Measurements from ENCODE around the gene BRIX1.

DNA sequence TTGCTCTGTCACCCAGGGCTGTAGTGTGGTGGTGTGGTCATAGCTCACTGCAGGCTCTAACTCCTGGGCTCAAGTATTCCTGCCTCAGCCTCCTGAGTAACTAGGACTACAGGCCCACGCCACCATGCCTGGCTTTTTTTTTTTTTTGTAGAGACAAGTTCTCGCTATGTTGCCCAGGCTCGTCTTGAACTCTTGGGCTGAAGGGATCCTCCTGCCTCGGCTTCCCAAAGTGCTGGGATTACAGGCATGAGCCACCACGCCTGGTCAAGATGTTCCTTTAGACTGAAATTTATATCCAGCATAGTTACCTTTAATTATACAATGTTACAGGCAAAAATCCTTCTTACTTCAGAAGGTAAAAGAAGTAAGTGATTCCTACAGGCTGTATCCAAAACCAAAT lies 12.3 kb downstream of the BRIX1 start:
- TF ChIP-seq, protein P1, sequence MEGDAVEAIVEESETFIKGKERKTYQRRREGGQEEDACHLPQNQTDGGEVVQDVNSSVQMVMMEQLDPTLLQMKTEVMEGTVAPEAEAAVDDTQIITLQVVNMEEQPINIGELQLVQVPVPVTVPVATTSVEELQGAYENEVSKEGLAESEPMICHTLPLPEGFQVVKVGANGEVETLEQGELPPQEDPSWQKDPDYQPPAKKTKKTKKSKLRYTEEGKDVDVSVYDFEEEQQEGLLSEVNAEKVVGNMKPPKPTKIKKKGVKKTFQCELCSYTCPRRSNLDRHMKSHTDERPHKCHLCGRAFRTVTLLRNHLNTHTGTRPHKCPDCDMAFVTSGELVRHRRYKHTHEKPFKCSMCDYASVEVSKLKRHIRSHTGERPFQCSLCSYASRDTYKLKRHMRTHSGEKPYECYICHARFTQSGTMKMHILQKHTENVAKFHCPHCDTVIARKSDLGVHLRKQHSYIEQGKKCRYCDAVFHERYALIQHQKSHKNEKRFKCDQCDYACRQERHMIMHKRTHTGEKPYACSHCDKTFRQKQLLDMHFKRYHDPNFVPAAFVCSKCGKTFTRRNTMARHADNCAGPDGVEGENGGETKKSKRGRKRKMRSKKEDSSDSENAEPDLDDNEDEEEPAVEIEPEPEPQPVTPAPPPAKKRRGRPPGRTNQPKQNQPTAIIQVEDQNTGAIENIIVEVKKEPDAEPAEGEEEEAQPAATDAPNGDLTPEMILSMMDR (IDR thresholded peaks at IDR 0.05) = no peak
- TF ChIP-seq POLR2A (IDR thresholded peaks at IDR 0.05) = no peak
